Panc1 (cell line): Measurements from ENCODE around the gene ARID2. TPM values are rescaled to one million over a fixed set of nuclear protein-coding genes. Genes with fewer than 3 reads are reported as not detected.

Experiments used
- ATAC-seq: fragments of 200-7000 bp; cut with Tn5 transposase; 2 replicates; pipeline ENCODE4 v1.9.1; 2020; ENCODE audit warnings: mild to moderate bottlenecking, moderate library complexity
- BruUV-seq: library from RNA; stranded (reverse); fragments of 400-500 nt; replicated peaks from 2 replicates; lab custom pipeline; 2021; lab: Mats Ljungman, UMichigan
- CTCF ChIA-PET: fragments of 300-600 bp; sonication (Branson Sonifier 250); formaldehyde crosslinking; loops from one replicate; lab custom pipeline; 2022; ENCODE audit warnings: antibody characterized with exemption; lab: Charles Lee
- POLR2A ChIA-PET: fragments of 300-600 bp; sonication (Branson Sonifier 250); formaldehyde crosslinking; loops from one replicate; lab custom pipeline; 2022; ENCODE audit warnings: antibody characterized with exemption; lab: Charles Lee
- DNase-seq: peaks from one replicate; pipeline ENCODE4 v3.0.0-alpha.2; 2010; ENCODE audit warnings: low read depth, low spot score
- H3K27ac ChIP-seq: 2 replicates; pipeline ENCODE4 v1.5.1; 2011; ENCODE audit warnings: mild to moderate bottlenecking, low read length, inconsistent platforms
- H3K27me3 ChIP-seq: fragments of 200-500 bp; sonication (Bioruptor generic); 2 replicates; pipeline ENCODE4 v1.6.0; 2014; ENCODE audit warnings: low read length, inconsistent platforms; ENCODE audit not compliant: control insufficient read depth, insufficient read depth
- H3K36me3 ChIP-seq: fragments of 200-500 bp; sonication (Bioruptor generic); 2 replicates; pipeline ENCODE4 v1.5.1; 2014; ENCODE audit warnings: inconsistent platforms, mild to moderate bottlenecking, low read length, moderate library complexity; ENCODE audit not compliant: control insufficient read depth, insufficient read depth
- H3K4me1 ChIP-seq: 2 replicates; pipeline ENCODE4 v1.5.1; 2011; ENCODE audit warnings: inconsistent platforms, mild to moderate bottlenecking, low read length, moderate library complexity; ENCODE audit not compliant: control insufficient read depth, insufficient read depth
- H3K4me3 ChIP-seq, 2 experiments: 2 replicates each; pipeline ENCODE4 v1.5.1; 2011 to 2012; ENCODE audit warnings: low read depth in 2 of 2, low read length in 2 of 2, mild to moderate bottlenecking in 2 of 2, inconsistent platforms in 1 of 2, moderate library complexity in 1 of 2
- H3K9me3 ChIP-seq: fragments of 200-500 bp; sonication (Bioruptor generic); 2 replicates; pipeline ENCODE4 v1.5.1; 2014; ENCODE audit warnings: low read depth, mild to moderate bottlenecking, inconsistent platforms, low read length, moderate library complexity; ENCODE audit not compliant: control insufficient read depth, insufficient read depth
- CTCF ChIP-seq: fragments of 450-650 bp; IDR thresholded peaks from 2 replicates; pipeline ENCODE4 v1.5.1; 2017; ENCODE audit warnings: mild to moderate bottlenecking
- POLR2AphosphoS5 ChIP-seq: IDR thresholded peaks from 2 replicates; pipeline ENCODE4 v1.6.1; 2012; ENCODE audit warnings: mild to moderate bottlenecking, low read depth, low read length, moderate library complexity
- REST ChIP-seq, 2 experiments: IDR thresholded peaks; 2 replicates each; pipeline ENCODE4 v1.6.1; 2011 to 2012; ENCODE audit warnings: low read depth in 2 of 2, control low read depth in 1 of 2, low read length in 1 of 2, mild to moderate bottlenecking in 1 of 2, moderate library complexity in 1 of 2; ENCODE audit not compliant: insufficient read depth in 1 of 2
- SIN3A ChIP-seq: IDR thresholded peaks from 2 replicates; pipeline ENCODE4 v1.6.1; 2012; ENCODE audit warnings: low read depth, mild to moderate bottlenecking, low read length, moderate library complexity, borderline replicate concordance; ENCODE audit not compliant: insufficient read depth
- TCF7L2 ChIP-seq: IDR thresholded peaks from 2 replicates; pipeline ENCODE4 v1.6.1; 2011; ENCODE audit warnings: mild to moderate bottlenecking, low read depth, low read length, inconsistent platforms
- in situ Hi-C: cut with HindIII; loops from 2 replicates; pipeline ENCODE4 v1.10.0; 2016; ENCODE audit warnings: low sequenced_read_pairs, low pct_unique_long_range_greater_than_20kb
- intact Hi-C: fragments of 100-400 bp; cut with micrococcal nuclease; formaldehyde crosslinking; loops from one replicate; pipeline ENCODE4 v1.10.0; 2022; ENCODE audit not compliant: unreplicated experiment
- total RNA-seq: library from RNA; stranded (reverse); gene quantifications from one replicate; pipeline ENCODE4 v1.2.1, GENCODE V29; 2021; ENCODE audit not compliant: unreplicated experiment

The ARID2 gene
- total RNA-seq, 1 experiment from 2014 or later, result 39.5 TPM

- no peak for ATAC-seq
These were observed 98.5 kb downstream of the ARID2 start for GRCh38 chr12:45827974-45828373.

GRCh38 chr12:45828402-45828801 lies 98.9 kb downstream of the ARID2 start:
- Histone ChIP-seq H3K27me3 (no peaks in the 10 kb centered on the region), H3K4me3 (no peak overlapping the region), H3K27ac (no peak overlapping the region), H3K9me3 (no peaks in the 10 kb centered on the region), H3K36me3 (peaks cover 2% of the 10 kb centered on the region; the same call in 1 of the 2 replicates), H3K4me1 (no peaks in the 10 kb centered on the region)
- no peak for DNase-seq
- intact Hi-C loops (no loop called here), in situ Hi-C loops (no loop called here)
- ChIA-PET CTCF (no interaction called here), POLR2A (no interaction called here)
- no peak for TF ChIP-seq TCF7L2
- no peak for TF ChIP-seq CTCF
- TF ChIP-seq REST (IDR thresholded peaks at IDR 0.05; ENCODE audit: insufficient read depth in 1 of 2, low read depth in 2 of 2, low read length in 1 of 2), result no peak
- no peak for TF ChIP-seq POLR2AphosphoS5
- no peak for TF ChIP-seq SIN3A
- BruUV-seq, result no TSS peak
- ATAC-seq, result no peak

More at GRCh38 chr12:45827974-45828373, 98.5 kb downstream of the ARID2 start:
- Histone ChIP-seq H3K4me3 (no peak overlapping the region), H3K9me3 (no peaks in the 10 kb centered on the region), H3K36me3 (peaks cover 3% of the 10 kb centered on the region; the same call in 1 of the 2 replicates), H3K27ac (no peak overlapping the region), H3K4me1 (no peaks in the 10 kb centered on the region), H3K27me3 (no peaks in the 10 kb centered on the region)
- intact Hi-C loops (no loop called here), in situ Hi-C loops (no loop called here)
- ChIA-PET POLR2A (no interaction called here), CTCF (no interaction called here)
- DNase-seq, result no peak
- no peak for TF ChIP-seq POLR2AphosphoS5
- no peak for TF ChIP-seq CTCF
- TF ChIP-seq TCF7L2, result no peak
- BruUV-seq, result no TSS peak
